AG09319 (cell line): ENCODE measurements around the gene NFIX.

Source experiments
- DNase-seq: peaks from one replicate; pipeline ENCODE4 v3.0.0-alpha.2; 2010; ENCODE audit warnings: low read depth; ENCODE audit errors: extremely low read depth
- CTCF ChIP-seq: IDR thresholded peaks from 2 replicates; pipeline ENCODE4 v1.5.1; 2011; ENCODE audit warnings: low read depth, mild to moderate bottlenecking, inconsistent platforms, low read length, moderate library complexity

NFIX gene

GRCh38 chr19:13138171-13138915 is 143.1 kb downstream of the NFIX start:
- no peak for TF ChIP-seq CTCF
- DNase-seq: no peak

GRCh38 chr19:13138916-13139198 is 143.6 kb downstream of the NFIX start:
- no peak for TF ChIP-seq CTCF
- no peak for DNase-seq

GRCh38 chr19:13139633-13140311 is 144.5 kb downstream of the NFIX start:
- no peak for DNase-seq
- no peak for TF ChIP-seq CTCF

- TF ChIP-seq CTCF: no peak
- DNase-seq: no peak
Observed at GRCh38 chr19:13146763-13147563, 151.7 kb downstream of the NFIX start.
